Kidney tubule cell (primary cell): ENCODE data around the gene ZNF345.

Source experiments
- DNase-seq: peaks from one replicate; pipeline ENCODE4 v3.0.0-alpha.2; 2018; ENCODE audit warnings: low spot score

ZNF345 gene

DNA sequence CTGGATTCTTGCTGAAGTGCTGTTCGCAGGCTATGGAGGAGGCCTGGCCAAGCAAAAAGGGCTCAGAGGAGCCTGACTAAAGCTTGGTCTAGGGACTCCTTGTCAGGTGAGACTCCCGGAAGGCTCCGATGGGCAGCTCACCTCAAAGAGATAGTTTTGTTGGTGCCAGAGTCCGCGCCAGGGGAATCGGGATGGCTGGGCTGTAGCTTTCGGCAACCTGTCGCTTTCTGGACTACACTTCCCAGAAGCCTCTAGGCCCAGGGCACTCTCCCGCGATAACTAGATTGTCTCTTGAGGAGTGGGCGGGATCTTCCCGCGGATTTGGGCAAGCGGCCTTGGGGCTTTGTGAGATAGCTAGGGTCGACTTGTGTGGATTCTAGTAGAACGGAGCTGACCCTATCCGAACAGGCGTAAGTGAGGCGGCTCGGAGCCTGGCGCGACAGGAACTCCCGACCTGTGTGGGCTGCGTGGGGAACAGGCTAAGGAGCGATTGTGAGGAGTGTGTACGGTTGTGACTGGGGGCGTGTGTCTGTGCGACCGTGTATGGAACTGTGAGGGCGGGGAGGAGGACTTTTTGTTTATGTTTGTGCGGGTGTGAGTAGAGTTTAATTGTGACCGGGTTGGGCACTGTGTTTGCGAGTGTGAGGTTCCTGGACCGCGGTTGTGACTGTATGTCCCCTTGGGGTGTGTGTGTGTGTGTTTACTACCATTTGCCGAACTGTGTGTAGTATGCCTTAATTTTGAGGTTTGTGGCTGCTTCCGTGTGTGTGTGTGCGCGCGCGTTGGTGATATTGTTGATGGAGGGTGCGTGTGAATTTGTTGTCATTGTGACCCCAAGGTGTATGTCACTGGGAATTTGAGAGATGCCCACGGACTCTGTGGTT is at the start of gene ZNF345:
ZNF345 (plus strand) TSS at position 318 of the 884 bp plus-strand sequence. CDS start 25,955 bp downstream, outside the sequence.
- DNase-seq: peak; percentile 89

- DNase-seq: no peak
Measured at GRCh38 chr19:36805364-36805763, 45.3 kb upstream of the ZNF345 start.

GRCh38 chr19:36807029-36807428 is 43.6 kb upstream of the ZNF345 start:
- no peak for DNase-seq

DNA sequence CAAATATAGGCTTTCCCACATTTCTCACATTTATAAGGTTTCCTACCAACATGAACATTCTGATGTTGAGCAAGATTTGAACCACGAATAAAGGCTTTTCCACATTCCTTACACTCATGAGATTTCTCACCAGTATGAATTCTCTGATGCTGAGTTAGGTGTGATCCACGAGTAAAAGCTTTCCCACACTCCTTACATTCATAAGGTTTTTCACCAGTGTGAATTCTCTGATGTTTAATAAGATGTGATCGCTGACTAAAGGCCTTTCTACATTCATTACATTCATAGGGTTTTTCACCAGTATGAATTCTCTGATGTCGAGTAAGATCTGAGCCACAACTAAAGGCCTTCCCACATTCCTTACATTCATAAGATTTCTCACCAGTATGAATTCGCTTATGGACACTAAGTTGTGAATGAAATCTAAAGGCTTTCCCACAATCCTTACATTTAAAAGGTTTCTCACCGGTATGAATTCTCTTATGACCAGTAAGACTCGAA is 31.5 kb upstream of the ZNF345 start:
- DNase-seq: no peak

DNA sequence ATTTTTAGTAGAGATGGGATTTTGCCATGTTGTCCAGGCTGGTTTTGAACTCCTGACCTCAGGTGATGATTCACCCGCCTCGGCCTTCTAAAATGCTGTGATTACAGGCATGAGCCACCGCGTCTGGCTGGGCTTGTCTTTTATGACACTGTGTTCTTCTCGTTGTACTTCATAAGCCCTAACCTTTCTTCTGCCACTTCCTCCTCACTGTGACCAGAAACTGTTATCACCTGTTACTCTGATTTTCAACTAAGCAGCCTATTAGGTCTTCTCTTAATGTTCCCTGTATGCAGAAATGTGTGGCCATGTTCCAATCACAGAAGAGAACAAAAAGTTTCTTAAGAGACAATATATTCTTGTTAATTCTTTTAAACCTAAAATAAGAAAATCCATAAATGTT is 28.9 kb upstream of the ZNF345 start:
- DNase-seq: no peak

DNA sequence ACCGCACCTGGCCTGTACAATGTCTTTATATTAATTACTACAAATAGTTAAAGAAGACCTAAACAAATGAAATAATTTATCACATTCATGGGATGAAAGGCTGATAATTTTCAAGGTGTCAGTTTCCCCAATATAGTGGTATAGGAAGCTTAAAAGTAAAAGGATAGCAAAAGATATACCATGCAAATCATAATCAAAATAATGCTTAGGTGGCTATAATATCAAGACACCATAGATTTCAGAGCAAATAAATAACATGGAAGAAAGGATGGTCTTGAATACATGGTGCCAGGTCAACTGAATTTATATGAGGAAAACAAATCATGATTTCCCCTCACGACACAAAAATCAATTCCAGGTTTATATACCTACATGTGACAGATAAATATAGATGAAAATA is 17.2 kb upstream of the ZNF345 start:
- no peak for DNase-seq

DNA sequence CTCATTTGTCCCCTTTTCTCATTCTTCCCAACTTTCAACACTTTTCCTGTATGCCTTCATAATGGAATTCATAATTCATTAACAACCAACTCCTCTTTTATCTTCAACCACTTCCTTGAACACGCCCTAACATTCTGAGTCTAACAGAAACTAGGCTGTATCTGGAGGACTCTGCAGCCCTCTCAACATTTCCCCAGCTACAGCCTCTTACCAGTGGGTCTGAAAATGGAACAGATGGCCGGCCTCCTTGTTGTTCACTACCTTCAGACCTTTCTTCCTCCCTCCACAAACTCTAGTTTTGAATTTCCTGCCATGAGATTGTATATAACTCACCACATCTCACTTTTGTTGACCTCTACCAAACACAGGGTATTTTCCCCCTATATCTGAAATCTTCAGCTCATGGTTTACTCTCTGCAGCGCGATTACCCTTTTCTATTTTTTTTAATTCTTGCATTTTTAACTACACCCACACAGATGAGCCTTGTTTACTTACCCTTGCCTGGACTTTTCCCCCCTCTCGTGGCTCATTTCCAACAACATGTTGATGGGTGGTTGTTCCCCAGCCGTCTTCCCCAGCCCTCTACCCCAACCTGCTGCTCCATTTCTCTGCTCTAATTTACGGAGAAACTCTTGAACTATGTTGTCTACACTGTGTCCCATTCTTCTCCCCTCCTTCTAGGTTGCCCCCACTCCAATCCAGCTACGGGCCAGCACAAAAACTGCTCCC is 13.3 kb upstream of the ZNF345 start:
- peak; percentile 43 for DNase-seq

GRCh38 chr19:36837906-36838783 is 12.5 kb upstream of the ZNF345 start, which contains the start of gene ZNF790:
Gene ZNF790, minus strand, starts transcription at chr19:36838387. Its CDS starts 12,768 bp downstream, at chr19:36825619.
- DNase-seq: peak; percentile 90

GRCh38 chr19:36838784-36839324 is 11.8 kb upstream of the ZNF345 start:
- no peak for DNase-seq

DNA sequence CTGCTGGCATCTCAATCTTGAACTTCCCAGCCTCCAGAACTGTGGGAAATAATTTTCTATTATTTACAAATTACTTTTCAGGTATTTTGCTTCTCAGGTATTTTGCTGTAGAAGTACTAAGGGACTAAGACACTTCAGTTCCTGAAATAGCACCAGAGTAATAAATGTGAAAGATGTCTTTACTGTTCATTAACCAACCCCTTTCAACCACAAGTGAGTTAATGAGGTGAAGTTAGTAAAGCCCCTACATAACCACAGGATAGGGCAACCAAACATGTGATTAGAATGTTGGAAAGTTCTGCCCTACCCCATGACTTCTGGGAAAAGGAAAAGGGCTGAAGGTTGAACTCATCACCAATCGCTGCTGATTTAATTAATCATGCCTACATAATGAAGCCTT is 2.7 kb upstream of the ZNF345 start:
- peak; percentile 2 for DNase-seq

DNA sequence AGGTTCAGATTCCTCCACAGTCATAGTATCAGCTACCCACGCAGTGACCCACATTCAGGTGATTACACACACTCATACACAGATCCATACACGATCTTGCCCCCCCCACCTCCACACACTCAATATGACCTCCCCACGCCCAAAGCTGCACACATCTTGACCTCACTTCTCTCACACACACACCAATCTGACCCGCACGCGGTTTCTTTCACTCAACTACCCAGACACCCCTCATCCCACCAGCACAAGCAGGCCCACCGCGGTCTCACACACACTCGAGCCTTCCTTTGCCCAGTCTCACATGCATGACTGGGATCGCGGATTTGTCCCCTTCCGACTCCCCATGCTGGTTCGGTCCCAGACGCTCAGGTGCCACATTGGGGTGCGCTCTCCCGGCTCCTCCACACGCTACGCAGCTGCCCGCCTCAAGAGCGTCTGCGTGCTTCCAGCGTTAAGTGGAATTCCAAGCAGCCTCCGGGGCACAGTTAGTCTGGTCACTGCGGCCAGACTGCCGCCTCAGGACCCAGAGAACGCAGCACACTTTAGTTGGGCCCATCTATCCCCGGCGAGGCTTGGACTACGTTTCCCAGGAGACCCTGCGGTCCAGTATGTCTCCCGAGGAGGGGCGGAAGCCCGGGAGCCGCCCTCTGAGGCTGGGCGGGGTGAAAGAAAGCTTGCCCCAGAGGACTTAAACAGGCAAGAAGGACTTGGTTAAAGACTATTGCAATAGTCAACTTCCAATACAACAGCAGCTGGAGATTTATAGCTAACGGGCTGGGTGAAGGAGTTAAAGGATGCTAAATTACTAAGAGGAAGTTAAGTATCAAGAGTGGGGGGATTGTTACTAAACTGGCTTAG is 746 bp upstream of the ZNF345 start:
- DNase-seq: peak; percentile 90

- no peak for DNase-seq
Measured at GRCh38 chr19:36851898-36852297, 1.2 kb downstream of the ZNF345 start.

- no peak for DNase-seq
Measured at GRCh38 chr19:36876993-36877938, 26.6 kb downstream of the ZNF345 start.

DNA sequence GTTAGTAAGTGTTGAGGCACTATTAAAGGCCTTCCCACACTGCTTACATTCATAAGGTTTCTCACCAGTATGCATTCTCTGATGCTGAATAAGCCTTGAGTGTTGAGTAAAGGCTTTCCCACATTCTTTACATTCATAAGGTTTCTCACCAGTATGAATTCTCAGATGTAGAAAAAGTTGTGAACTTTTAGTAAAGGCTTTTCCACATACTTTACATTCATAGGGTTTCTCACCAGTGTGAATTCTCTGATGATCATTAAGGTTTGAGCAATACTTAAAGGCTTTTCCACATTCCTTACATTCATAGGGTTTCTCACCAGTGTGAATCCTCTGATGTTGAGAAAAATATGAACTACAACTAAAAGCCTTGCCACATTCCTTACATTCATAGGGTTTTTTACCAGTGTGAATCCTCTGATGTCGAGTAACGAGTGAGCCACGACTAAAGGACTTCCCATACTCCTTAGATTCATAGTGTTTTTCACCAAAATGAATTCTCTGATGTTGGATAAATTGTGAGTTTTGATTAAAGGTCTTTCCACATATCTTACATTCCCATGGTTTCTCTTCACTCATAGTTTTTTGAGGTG is 41.2 kb downstream of the ZNF345 start:
- no peak for DNase-seq

- no peak for DNase-seq
Measured at GRCh38 chr19:36894849-36895383, 44.2 kb downstream of the ZNF345 start.

- no peak for DNase-seq
Measured at GRCh38 chr19:36898422-36898821, 47.7 kb downstream of the ZNF345 start.

DNA sequence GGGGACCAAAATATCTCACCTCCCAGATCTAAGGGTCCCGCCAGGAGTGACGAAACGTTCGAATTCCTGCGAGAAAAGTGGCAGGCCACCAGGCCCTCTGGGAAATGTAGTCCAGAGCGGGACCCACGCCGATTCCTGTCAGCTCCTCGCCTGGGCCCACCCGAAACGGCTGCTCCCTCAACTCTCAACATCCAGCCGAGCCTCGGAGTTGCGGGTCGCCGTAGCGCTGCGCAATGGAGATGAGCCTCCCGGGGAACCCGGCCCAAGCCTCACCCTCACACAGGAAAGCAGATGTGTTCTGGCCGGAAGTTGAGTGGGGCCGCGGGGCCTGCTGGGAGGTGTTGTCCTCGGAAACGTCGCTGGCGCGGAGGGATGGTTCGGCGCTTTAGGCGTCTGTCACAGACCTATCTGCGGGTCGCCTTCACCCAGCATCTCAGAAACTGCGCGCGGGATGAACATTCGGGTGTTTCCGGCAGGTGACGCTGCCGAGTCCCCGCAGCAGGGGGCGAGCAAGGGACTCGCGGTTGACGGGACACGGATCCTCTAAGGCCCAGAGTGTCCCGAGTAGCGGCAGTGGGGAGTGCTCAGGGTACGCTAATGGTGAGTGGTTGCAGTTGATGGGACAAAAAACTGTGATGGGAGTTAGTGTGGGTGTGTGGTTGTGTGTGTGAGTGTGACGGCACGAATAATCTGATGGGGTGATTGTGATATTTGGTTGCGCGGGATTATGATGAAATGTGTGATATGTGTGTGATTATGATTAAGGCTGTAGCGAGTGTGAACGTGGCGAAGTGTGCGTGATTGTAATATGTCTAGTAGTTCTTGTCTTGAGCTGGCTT is 65.5 kb downstream of the ZNF345 start, which contains the start of the genes ZNF568 and ZNF829:
ZNF568 (plus strand) TSS at position 341 of the 839 bp plus-strand sequence. CDS start 6,439 bp downstream, outside the sequence.
ZNF829 (minus strand) TSS at position 300 of the 839 bp plus-strand sequence. CDS start 1,124 bp downstream, outside the sequence.
- peak; percentile 90 for DNase-seq
